K562 (cell line): ENCODE measurements around the gene CCM2. TPM values are rescaled to one million over a fixed set of nuclear protein-coding genes. Genes with fewer than 3 reads are reported as not detected.

ENCODE experiments used
- ATAC-seq: fragments of 200-7000 bp; cut with Tn5 transposase; 3 replicates; pipeline ENCODE4 v1.9.1; 2020; ENCODE audit warnings: moderate library complexity
- BruUV-seq: library from RNA; stranded (reverse); fragments of 400-500 nt; replicated peaks from 2 replicates; lab custom pipeline; 2021; lab: Mats Ljungman, UMichigan
- CTCF ChIA-PET: fragments of 300-600 bp; formaldehyde crosslinking; extraction: SDS; loops from one replicate; lab custom pipeline; 2021; ENCODE audit warnings: low intra/inter-chr PET ratio; lab: Yijun Ruan, JAX
- POLR2A ChIA-PET: fragments of 300-600, 350-650 bp; sonication (Branson Sonifier 250); formaldehyde crosslinking; extraction: SDS; loops from one replicate; lab custom pipeline; 2021; ENCODE audit warnings: antibody characterized with exemption, inconsistent platforms; lab: Yijun Ruan, JAX
- DNase-seq, 4 experiments: peaks; one replicate each; pipeline versions ENCODE4 v3.0.0 to v3.0.0-alpha.2; 2011 to 2018; ENCODE audit warnings: low spot score in 3 of 4, mixed read lengths in 3 of 4; ENCODE audit errors: extremely low read depth in 1 of 4
- FAIRE-seq: peaks from 2 replicates; lab custom pipeline; 2011; peaks lifted over from hg19 to GRCh38; lab: Jason Lieb, UNC
- H2AFZ ChIP-seq: 2 replicates; pipeline ENCODE4 v1.6.0; 2011; ENCODE audit warnings: low read depth, low read length, control low read depth, inconsistent platforms
- H3K27ac ChIP-seq: fragments of 200-600 bp; 3 replicates; pipeline ENCODE4 v1.8.0; 2011; ENCODE audit warnings: low read depth, mild to moderate bottlenecking, control low read depth, inconsistent platforms, low read length, moderate library complexity, mixed read lengths; ENCODE audit errors: extremely low read depth
- H3K27me3 ChIP-seq, 2 experiments: fragments of 300-600 bp in 1 of 2; 2 replicates in 1 of 2; 3 replicates in 1 of 2; pipeline versions ENCODE4 v1.6.0 to v1.8.0; 2011; ENCODE audit warnings: inconsistent platforms in 2 of 2, low read length in 2 of 2, mild to moderate bottlenecking in 1 of 2, mixed read lengths in 1 of 2, moderate library complexity in 1 of 2; ENCODE audit not compliant: control insufficient read depth in 2 of 2, insufficient read depth in 2 of 2
- H3K36me3 ChIP-seq: fragments of 300-600 bp; 3 replicates; pipeline ENCODE4 v1.8.0; 2011; ENCODE audit warnings: mild to moderate bottlenecking, low read length, inconsistent platforms; ENCODE audit not compliant: control insufficient read depth, insufficient read depth
- H3K4me1 ChIP-seq, 2 experiments: fragments of 200-600 bp in 1 of 2; replicated peaks in 1 of 2; 2 replicates in 1 of 2; 3 replicates in 1 of 2; pipeline versions ENCODE4 v1.5.1 to v1.8.0; 2011; ENCODE audit warnings: inconsistent platforms in 2 of 2, low read length in 2 of 2, mild to moderate bottlenecking in 1 of 2, mixed read lengths in 1 of 2, moderate library complexity in 1 of 2; ENCODE audit not compliant: control insufficient read depth in 2 of 2, insufficient read depth in 2 of 2
- H3K4me2 ChIP-seq: 2 replicates; pipeline ENCODE4 v1.6.1; 2011; ENCODE audit warnings: low read length, control low read depth, inconsistent platforms, mixed read lengths; ENCODE audit not compliant: insufficient read depth
- H3K4me3 ChIP-seq: fragments of 200-600 bp; sonication (generic), shearing (Covaris generic); 2 replicates; pipeline ENCODE4 v1.5.1; 2016; ENCODE audit warnings: control low read depth, inconsistent platforms
- H3K79me2 ChIP-seq: fragments of 200-600 bp; 3 replicates; pipeline ENCODE4 v1.8.0; 2011; ENCODE audit warnings: low read length, inconsistent platforms; ENCODE audit not compliant: control insufficient read depth, insufficient read depth
- H3K9ac ChIP-seq, 2 experiments: 2 replicates each; pipeline versions ENCODE4 v1.6.0 to v1.6.1; 2011; ENCODE audit warnings: low read depth in 2 of 2, low read length in 2 of 2, control low read depth in 1 of 2, inconsistent platforms in 1 of 2, mild to moderate bottlenecking in 1 of 2, mixed read lengths in 1 of 2; ENCODE audit not compliant: insufficient read depth in 1 of 2
- H3K9me1 ChIP-seq: one replicate; pipeline ENCODE4 v1.6.0; 2011; ENCODE audit warnings: inconsistent platforms, mild to moderate bottlenecking, low read length, moderate library complexity; ENCODE audit not compliant: control insufficient read depth, insufficient read depth
- H3K9me3 ChIP-seq: replicated peaks from 2 replicates; pipeline ENCODE4 v1.5.1; 2011; ENCODE audit warnings: low read depth, low read length, inconsistent platforms; ENCODE audit not compliant: control insufficient read depth, insufficient read depth
- H4K20me1 ChIP-seq: replicated peaks from 2 replicates; pipeline ENCODE4 v1.6.1; 2011; ENCODE audit warnings: low read length, inconsistent platforms, mixed read lengths; ENCODE audit not compliant: control insufficient read depth, insufficient read depth
- ARID1B ChIP-seq: fragments of 450-650 bp; IDR thresholded peaks from 2 replicates; pipeline ENCODE4 v1.6.1; 2016; ENCODE audit warnings: antibody characterized with exemption, mild to moderate bottlenecking, inconsistent platforms
- CREM ChIP-seq: IDR thresholded peaks from 2 replicates; pipeline ENCODE4 v1.6.1; 2014; ENCODE audit warnings: antibody characterized with exemption, low read depth
- E2F3 ChIP-seq: fragments of 250-450 bp; sonication (Bioruptor Pico); IDR thresholded peaks from 2 replicates; pipeline ENCODE4 v1.4.0; 2020; ENCODE audit warnings: mild to moderate bottlenecking
- HDAC1 ChIP-seq, 2 experiments: fragments of 450-650 bp; IDR thresholded peaks; 2 replicates each; pipeline ENCODE4 v1.6.1; 2016 to 2017; ENCODE audit warnings: inconsistent platforms in 1 of 2, mild to moderate bottlenecking in 1 of 2, moderate library complexity in 1 of 2
- MAFK ChIP-seq: IDR thresholded peaks from 2 replicates; pipeline ENCODE4 v1.6.1; 2011; ENCODE audit warnings: low read length, improper control_type of control experiment
- SRF ChIP-seq, 2 experiments: fragments of 250-450, 450-650 bp in 1 of 2; sonication (Bioruptor Pico) in 1 of 2; sonication (generic) in 1 of 2; formaldehyde crosslinking; IDR thresholded peaks; 2 replicates each; pipeline versions ENCODE4 v1.5.0 to v1.5.1; 2020 to 2022; ENCODE audit warnings: mild to moderate bottlenecking in 1 of 2, missing genetic modification reagents in 1 of 2
- TEAD4 ChIP-seq, 2 experiments: sonication (generic) in 1 of 2; formaldehyde crosslinking in 1 of 2; IDR thresholded peaks; 2 replicates each; pipeline versions ENCODE4 v1.6.1 to v1.8.0; 2012 to 2022; ENCODE audit warnings: borderline replicate concordance in 1 of 2, inconsistent platforms in 1 of 2, low read length in 1 of 2, mild to moderate bottlenecking in 1 of 2, missing genetic modification reagents in 1 of 2
- ZC3H8 ChIP-seq: fragments of 450-650 bp; IDR thresholded peaks from 2 replicates; pipeline ENCODE4 v1.6.1; 2017
- ZNF232 ChIP-seq: sonication (generic); formaldehyde crosslinking; IDR thresholded peaks from 2 replicates; pipeline ENCODE4 v1.8.0; 2022; ENCODE audit warnings: mild to moderate bottlenecking, missing genetic modification reagents
- ZNF263 ChIP-seq: sonication (generic); formaldehyde crosslinking; IDR thresholded peaks from 2 replicates; pipeline ENCODE4 v1.8.0; 2022; ENCODE audit warnings: mild to moderate bottlenecking, missing genetic modification reagents, borderline replicate concordance
- ZNF274 ChIP-seq: IDR thresholded peaks from 2 replicates; pipeline ENCODE4 v1.6.1; 2011; ENCODE audit warnings: low read depth, mild to moderate bottlenecking, low read length, moderate library complexity, borderline replicate concordance
- ZNF3 ChIP-seq: fragments of 250-450 bp; sonication (Bioruptor Pico); IDR thresholded peaks from 2 replicates; pipeline ENCODE4 v1.5.0; 2021; ENCODE audit warnings: mild to moderate bottlenecking, moderate library complexity
- WGBS: fragments of 100-300 bp; shearing (Covaris generic); methylation state at CpG from one replicate; pipeline ENCODE4 v1.1.6; 2016; ENCODE audit warnings: low coverage, mixed read lengths; ENCODE audit not compliant: insufficient coverage; ENCODE audit errors: missing lambda C conversion rate; 5-methylcytosine and 5-hydroxymethylcytosine counted together
- in situ Hi-C: fragments of 300-500 bp; cut with MboI; formaldehyde crosslinking; loops from 4 replicates; pipeline ENCODE4 v1.15.0; 2018; ENCODE audit warnings: inconsistent platforms, mixed read lengths
- intact Hi-C: fragments of 100-400 bp; cut with micrococcal nuclease; formaldehyde crosslinking; loops from 2 replicates; pipeline ENCODE4 v1.14.2; 2022
- polyA plus RNA-seq, 8 experiments: library from polyadenylated mRNA; depleted of rRNA in 4 of 8; stranded (reverse) in 5 of 8; unstranded in 3 of 8; fragments of >200 nt; fragmentation: Nextera tagmentation in 2 of 8; fragmentation: Illumina TruSeq in 1 of 8; extraction: Ambion mirVana in 2 of 8; extraction: Trizol in 1 of 8; gene quantifications; 2 replicates each; pipeline versions ENCODE4 v1.2.1 to v1.2.3, GENCODE V29; 2011 to 2014; ENCODE audit warnings: inconsistent platforms in 1 of 8, missing spikeins in 1 of 8
- total RNA-seq, 7 experiments: library from RNA; depleted of rRNA in 6 of 7; stranded (reverse); fragments of >200 nt in 6 of 7; fragmentation: Illumina TruSeq in 2 of 7; extraction: Trizol in 2 of 7; gene quantifications; 2 replicates each; pipeline versions ENCODE4 v1.2.1 to v1.2.3, GENCODE V29; 2011 to 2021; ENCODE audit warnings: low replicate concordance in 1 of 7
- TF ChIP-seq, protein P1 (sequence below), 2 experiments: fragments of 450-650 bp in 1 of 2; sonication (generic) in 1 of 2; formaldehyde crosslinking in 1 of 2; IDR thresholded peaks in 1 of 2; conservative IDR thresholded peaks in 1 of 2; 2 replicates each; pipeline versions ENCODE4 v1.6.1 to v1.8.1; 2016 to 2023; ENCODE audit warnings: mild to moderate bottlenecking in 2 of 2, moderate library complexity in 2 of 2, inconsistent platforms in 1 of 2, missing genetic modification reagents in 1 of 2
- TF ChIP-seq, protein P2 (sequence below): fragments of 250-450 bp; sonication (Bioruptor Pico); IDR thresholded peaks from 2 replicates; pipeline ENCODE4 v1.5.0; 2020; ENCODE audit warnings: mild to moderate bottlenecking, borderline replicate concordance
- TF ChIP-seq, protein P3 (sequence below), 2 experiments: fragments of 200-800 bp in 1 of 2; sonication (Bioruptor generic) in 1 of 2; sonication (generic) in 1 of 2; formaldehyde crosslinking in 1 of 2; IDR thresholded peaks in 1 of 2; conservative IDR thresholded peaks in 1 of 2; 2 replicates each; pipeline versions ENCODE4 v1.5.0 to v1.6.1; 2016 to 2020; ENCODE audit warnings: missing compliant biosample characterization in 1 of 2, missing genetic modification characterization in 1 of 2, missing genetic modification reagents in 1 of 2

The CCM2 gene
- total and polyA plus RNA-seq, 9 of the 15 experiments (the other 6 are each of a cell fraction or from before 2014, with no cell fraction given): 0.41 to 38.6 (median 25.9) TPM

DNA sequence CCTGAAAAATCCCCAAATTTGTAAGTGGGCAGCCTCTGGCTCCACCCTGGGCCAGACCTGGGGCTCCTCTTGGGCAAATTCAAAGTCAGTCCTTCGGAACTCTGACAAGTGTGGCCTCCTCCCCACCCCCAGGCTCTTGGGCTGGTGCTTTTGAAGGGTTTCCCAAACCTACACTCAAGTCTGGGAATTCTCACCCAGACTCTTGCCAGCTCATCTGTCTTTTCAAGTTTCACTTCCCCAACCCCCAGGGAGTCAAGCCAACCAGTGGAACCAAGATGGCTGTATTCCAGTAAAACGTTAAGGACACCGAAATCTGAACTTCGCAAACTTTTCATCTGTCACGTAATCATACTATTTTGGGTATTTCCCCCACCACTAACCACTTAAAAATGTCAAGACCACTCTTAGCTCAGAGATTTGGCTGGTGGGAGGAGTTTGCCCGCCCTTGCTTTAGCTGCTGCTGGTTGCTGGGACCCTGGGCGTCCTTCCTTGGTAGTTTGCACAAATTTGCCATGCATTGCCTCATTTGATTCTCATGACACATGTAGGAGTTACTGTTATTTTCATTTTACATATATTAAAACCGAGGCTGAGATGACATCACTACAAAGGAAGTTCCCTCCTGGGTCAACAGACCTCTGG lies 19.5 kb upstream of the CCM2 start:
- BruUV-seq: no TSS peak
- peaks cover 24% of the 10 kb centered on the region for H4K20me1 ChIP-seq
- CTCF ChIA-PET: no interaction called here
- H3K4me2 ChIP-seq: no peak overlapping the region
- POLR2A ChIA-PET: interaction anchor here (0.7 to 7.4 kb wide), 6 partner anchors 7 to 275 kb away, joined by 3 to 141 read pairs (median 6); partner anchors contain the start of gene TBRG4
- in situ Hi-C loops (no loop called here), intact Hi-C loops (loop anchor here (2.0 kb wide), 1 partner anchor 18 kb away; no protein-coding TSS in a partner anchor)
- no peaks in the 10 kb centered on the region for H3K27me3 ChIP-seq
- DNase-seq (no peak), ATAC-seq (no peak), FAIRE-seq (no peak)
- 63% methylated on average over 8 of the region's 8 CpGs for WGBS
- H3K4me1 ChIP-seq: peaks cover 29 to 40% of the 10 kb centered on the region in 2 experiments; a peak in 4 of 5 replicates
- no peak overlapping the region for H3K9ac ChIP-seq
- H3K27ac ChIP-seq: peak overlapping the region; percentile 24; the same call in 1 of the 3 replicates
- H3K79me2 ChIP-seq: peaks cover 31% of the 10 kb centered on the region
- H3K9me3 ChIP-seq: no peaks in the 10 kb centered on the region; the same call in 1 of the 2 replicates
- no peak overlapping the region for H2AFZ ChIP-seq
- H3K36me3 ChIP-seq: peaks cover 55% of the 10 kb centered on the region
- no peak overlapping the region for H3K4me3 ChIP-seq
- H3K9me1 ChIP-seq: no peaks in the 10 kb centered on the region
- TF ChIP-seq ZNF274: no peak
- TF ChIP-seq SRF (CRISPR knock-in tag; IDR thresholded peaks at IDR 0.05): no peak
- TF ChIP-seq ZC3H8: no peak
- TF ChIP-seq ZNF232: no peak
- TF ChIP-seq, protein P1, sequence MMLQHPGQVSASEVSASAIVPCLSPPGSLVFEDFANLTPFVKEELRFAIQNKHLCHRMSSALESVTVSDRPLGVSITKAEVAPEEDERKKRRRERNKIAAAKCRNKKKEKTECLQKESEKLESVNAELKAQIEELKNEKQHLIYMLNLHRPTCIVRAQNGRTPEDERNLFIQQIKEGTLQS (IDR thresholded peaks at IDR 0.05): peak; percentile 27; the same call in 1 of the 2 replicates
- TF ChIP-seq, protein P1 (CRISPR knock-in tag; conservative IDR thresholded peaks at IDR 0.05): no peak
- TF ChIP-seq ZNF3 (CRISPR knock-in tag): no peak
- TF ChIP-seq ARID1B: no peak
- no peak for TF ChIP-seq TEAD4 (IDR thresholded peaks at IDR 0.05; ENCODE audit: low read length)
- TF ChIP-seq TEAD4 (CRISPR knock-in tag; IDR thresholded peaks at IDR 0.05; ENCODE audit: borderline replicate concordance): no peak
- no peak for TF ChIP-seq CREM
- TF ChIP-seq MAFK: no peak
- no peak for TF ChIP-seq ZNF263
- TF ChIP-seq, protein P2, sequence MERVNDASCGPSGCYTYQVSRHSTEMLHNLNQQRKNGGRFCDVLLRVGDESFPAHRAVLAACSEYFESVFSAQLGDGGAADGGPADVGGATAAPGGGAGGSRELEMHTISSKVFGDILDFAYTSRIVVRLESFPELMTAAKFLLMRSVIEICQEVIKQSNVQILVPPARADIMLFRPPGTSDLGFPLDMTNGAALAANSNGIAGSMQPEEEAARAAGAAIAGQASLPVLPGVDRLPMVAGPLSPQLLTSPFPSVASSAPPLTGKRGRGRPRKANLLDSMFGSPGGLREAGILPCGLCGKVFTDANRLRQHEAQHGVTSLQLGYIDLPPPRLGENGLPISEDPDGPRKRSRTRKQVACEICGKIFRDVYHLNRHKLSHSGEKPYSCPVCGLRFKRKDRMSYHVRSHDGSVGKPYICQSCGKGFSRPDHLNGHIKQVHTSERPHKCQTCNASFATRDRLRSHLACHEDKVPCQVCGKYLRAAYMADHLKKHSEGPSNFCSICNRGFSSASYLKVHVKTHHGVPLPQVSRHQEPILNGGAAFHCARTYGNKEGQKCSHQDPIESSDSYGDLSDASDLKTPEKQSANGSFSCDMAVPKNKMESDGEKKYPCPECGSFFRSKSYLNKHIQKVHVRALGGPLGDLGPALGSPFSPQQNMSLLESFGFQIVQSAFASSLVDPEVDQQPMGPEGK (CRISPR knock-in tag): no peak
- TF ChIP-seq, protein P3, sequence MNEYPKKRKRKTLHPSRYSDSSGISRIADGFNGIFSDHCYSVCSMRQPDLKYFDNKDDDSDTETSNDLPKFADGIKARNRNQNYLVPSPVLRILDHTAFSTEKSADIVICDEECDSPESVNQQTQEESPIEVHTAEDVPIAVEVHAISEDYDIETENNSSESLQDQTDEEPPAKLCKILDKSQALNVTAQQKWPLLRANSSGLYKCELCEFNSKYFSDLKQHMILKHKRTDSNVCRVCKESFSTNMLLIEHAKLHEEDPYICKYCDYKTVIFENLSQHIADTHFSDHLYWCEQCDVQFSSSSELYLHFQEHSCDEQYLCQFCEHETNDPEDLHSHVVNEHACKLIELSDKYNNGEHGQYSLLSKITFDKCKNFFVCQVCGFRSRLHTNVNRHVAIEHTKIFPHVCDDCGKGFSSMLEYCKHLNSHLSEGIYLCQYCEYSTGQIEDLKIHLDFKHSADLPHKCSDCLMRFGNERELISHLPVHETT (CRISPR knock-in tag; conservative IDR thresholded peaks at IDR 0.05 in 1 of 2, IDR thresholded peaks at IDR 0.05 in 1 of 2): no peak
- no peak for TF ChIP-seq E2F3
- no peak for TF ChIP-seq HDAC1 (IDR thresholded peaks at IDR 0.05)
